ENCODE data around the gene IER3IP1. TPM values are rescaled to one million over a fixed set of nuclear protein-coding genes. Genes with fewer than 3 reads are reported as not detected.

The IER3IP1 gene, protein sequence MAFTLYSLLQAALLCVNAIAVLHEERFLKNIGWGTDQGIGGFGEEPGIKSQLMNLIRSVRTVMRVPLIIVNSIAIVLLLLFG
- total RNA-seq, result 21.0 and 28.1 TPM in 2 replicates

DNA sequence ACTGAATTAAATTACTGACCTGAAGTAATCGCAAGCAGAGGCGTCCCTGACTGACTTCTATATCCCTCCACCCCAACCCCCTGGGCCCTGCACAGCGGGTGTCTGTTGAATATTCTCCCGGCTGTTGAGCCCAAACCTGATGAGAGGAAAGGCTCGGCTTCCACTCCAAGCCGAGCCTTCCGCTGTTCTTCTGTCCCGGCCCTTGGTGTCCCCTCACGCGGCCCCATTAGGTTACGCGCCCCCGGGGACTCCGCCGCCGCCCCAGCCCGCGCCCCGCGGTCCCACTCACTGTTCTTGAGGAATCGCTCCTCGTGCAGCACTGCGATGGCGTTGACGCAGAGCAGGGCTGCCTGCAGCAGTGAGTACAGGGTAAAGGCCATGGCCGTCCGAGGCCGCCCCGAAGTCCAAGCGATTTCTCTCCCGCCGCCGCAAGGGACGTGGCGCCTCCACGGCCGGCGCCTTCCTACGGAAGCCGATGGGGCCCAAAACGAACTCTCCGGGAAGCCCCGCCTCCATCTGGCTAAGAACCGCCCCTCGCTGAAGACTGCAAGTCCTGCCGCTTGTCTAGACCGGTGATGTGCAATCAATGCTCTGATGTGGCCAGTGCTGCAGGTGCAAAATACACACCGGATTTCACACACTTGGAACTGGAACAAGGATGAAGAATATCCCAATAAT lies at the start of gene IER3IP1:
IER3IP1 (minus strand) TSS at position 467 of the 678 bp plus-strand sequence; CDS start at position 380, 87 bp downstream.

DNA sequence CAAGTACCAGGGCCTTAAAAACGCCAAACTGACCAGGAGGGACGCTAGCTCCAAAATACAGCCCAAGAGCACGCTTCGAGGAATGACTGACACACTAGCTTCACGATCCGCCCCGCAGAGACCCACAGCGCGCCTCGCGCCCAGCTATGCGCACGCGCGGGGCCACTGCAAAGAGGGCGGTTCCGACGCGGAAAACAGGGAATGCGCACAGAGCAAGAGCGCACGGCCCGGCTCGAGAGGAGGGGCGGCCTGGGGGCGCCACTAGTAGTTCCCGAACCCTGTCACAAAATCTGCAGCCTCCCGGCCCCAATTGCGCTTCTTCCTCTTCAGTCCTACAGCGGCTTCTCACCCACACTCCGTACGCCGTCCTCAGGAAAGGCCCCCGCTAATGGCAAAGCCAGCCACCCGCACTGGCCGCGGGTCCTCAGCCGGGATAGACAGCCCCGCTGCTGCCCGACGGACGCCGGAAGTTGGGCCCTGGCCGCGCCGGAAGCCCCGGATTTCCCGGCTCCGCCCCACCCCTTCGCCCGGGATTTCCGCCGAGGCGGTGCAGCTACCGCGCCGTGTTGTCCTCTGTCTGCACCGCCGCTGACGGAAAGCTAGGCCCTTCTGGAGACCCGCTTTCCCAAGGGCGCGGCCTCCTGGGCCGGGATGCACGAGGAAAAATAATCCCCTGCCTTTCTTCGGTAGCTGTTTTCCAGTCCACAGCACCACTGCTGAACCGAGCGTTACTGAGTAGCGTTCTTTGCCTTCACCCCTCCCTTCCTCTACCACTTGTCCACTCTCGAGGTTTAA lies 25.9 kb downstream of the IER3IP1 start, which contains the start of gene HDHD2:
HDHD2 (minus strand) TSS at position 472 of the 795 bp plus-strand sequence. CDS start 14,061 bp downstream, outside the sequence.

Small RNA genes within 50 kb of the gene (small RNA-seq; reads per million reads assigned to genes)
- not detected for gene AC012254.4

Other genes with a start within 250 kb of the IER3IP1 start
- gene ELOA2, start 140.7 kb downstream of the IER3IP1 start, total RNA-seq, result not detected in 2 replicates
- 18.6 and 21.2 TPM in 2 replicates for gene HDHD2, start 25.9 kb downstream of the IER3IP1 start, total RNA-seq
- gene SKOR2, start 75.3 kb upstream of the IER3IP1 start, total RNA-seq, result not detected in 2 replicates